Middle frontal gyrus (tissue), 1 donor: ENCODE data around the gene CBL.
A peak's percentile ranks its signal among the peaks of the same experiment; 100 is the strongest.
"Not testable (repeated sequence)": the region's sequence is repeated elsewhere in the genome, so short reads cannot be mapped to it uniquely, and the experiment has no call there.

Experiments
- DNase-seq: peaks from one replicate; pipeline ENCODE4 v3.0.0-alpha.2; 2015; ENCODE audit warnings: low spot score; ENCODE audit errors: extremely low spot score

Gene CBL

DNA sequence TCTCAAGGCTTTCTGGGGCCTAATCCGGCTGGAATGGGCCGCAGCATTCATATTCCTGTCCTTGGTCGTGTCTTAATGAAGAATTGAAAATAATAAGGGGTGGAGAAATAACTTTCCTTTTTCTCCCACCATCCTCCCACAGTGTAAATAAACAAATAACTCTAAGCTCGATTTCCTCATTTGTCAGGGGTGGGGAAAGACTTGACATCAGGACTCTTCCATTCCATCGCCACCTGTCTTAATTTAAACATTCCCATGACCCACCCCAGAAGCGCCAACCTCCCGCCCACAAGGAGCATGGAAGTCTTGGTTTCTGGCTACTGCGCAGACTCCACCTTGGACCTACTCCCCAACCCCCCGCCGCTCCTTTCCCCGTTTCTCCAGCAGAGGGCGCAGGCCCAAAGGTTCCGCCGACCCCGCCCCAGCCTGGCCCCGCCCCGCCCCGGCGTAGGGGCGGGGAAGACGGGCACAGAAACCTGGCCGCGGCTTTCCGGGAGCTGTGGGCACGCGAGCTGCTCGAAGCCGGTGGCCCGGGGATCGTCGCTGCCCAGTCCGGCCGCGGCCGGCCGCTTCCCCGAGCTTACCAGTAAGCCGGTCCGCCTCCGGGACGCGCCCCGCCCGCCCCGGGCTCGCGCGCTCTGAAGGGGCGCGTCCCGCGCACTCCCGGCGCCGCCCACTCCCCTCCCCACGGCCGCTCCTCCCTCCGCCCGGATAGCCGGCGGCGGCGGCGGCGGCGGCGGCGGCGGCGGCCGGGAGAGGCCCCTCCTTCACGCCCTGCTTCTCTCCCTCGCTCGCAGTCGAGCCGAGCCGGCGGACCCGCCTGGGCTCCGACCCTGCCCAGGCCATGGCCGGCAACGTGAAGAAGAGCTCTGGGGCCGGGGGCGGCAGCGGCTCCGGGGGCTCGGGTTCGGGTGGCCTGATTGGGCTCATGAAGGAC lies at the start of gene CBL:
CBL (plus strand) TSS at position 766 of the 937 bp plus-strand sequence; CDS start at position 845, 79 bp downstream.
- DNase-seq = peak; percentile 87

DNA sequence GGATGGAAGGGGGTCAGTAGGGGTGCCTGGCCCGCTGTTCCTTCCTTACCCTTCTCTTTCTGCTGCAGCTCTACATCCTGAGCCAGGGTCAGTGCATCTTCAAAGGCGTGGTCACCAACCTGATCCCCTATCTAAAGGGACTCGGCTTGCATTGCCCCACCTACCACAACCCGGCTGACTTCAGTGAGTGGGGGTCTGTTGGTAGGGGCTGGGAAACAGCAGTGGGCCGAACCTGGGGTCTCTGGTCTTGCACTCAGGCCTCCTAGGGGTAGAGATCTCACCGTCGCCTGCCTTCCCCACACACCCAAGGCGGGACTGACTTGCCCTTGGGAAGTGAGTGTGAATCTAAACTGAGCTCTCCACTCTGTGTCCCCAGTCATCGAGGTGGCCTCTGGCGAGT lies 49.6 kb upstream of the CBL start:
- DNase-seq = no peak

DNA sequence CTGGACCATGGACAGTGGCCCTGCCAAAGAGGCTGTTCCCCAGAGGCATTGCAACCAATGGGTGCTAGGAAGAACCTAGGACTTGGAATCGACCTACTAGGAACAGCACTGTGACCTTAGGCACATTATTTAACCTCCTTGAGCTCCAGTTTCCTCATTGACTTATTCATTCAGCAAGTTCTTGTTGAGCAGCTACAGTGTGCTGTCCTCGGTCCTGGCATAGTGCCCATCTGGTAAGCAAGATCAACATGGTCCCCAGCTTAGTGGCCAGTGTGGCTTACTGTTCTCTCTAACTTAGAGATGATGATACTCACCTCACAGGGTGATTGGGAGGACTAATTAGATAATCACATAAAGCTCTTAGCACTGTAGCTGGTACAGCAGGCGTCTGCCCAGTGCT lies 49.1 kb upstream of the CBL start:
- DNase-seq = no peak

DNA sequence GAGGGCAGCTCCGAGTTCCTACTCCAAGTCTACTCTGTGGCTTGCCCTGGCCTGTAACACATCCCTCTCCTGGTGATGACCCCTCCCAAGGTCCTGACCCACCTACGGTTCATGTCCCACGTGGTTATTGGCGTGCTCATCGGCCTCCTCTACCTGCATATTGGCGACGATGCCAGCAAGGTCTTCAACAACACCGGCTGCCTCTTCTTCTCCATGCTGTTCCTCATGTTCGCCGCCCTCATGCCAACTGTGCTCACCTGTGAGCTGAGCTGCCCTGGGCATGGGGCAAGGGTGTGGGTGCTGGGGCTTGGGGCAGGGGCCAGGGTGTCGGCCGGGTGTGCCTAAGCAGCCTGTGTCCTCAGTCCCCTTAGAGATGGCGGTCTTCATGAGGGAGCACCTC lies 47.7 kb upstream of the CBL start:
- no peak for DNase-seq

DNA sequence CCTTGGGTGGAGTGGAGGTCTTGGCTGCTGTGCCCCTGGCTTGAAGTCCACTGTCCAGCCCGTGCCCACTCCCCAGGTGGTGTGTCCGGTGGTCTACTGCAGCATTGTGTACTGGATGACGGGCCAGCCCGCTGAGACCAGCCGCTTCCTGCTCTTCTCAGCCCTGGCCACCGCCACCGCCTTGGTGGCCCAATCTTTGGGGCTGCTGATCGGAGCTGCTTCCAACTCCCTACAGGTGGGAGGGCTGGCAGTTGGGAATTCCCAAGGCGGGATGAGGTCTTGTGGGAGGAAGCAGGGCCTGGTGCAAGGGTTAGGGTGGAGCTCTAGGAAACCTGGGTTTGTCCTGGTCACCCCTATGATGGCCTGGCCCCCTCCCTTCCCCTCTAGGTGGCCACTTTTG lies 46.0 kb upstream of the CBL start:
- no peak for DNase-seq

DNA sequence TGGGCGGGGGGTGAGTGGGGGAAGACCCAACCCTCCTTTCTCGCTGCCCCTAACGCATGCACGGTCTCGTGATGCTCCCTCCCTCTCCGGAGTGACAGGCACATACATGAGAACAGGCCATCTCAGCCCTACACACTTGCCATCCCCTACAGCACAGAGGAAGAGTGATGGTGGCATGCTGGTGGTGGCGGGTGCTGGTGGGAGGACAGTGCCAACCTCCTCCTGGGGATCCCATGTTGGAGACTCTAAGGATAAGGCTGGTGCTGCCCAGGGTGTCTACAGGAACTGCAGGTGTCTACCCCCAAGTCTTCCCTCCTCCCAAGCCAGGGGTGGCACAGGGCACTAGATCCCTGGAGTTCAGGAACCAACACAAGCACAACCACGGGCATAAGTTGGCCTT lies 44.3 kb upstream of the CBL start:
- DNase-seq = no peak

DNA sequence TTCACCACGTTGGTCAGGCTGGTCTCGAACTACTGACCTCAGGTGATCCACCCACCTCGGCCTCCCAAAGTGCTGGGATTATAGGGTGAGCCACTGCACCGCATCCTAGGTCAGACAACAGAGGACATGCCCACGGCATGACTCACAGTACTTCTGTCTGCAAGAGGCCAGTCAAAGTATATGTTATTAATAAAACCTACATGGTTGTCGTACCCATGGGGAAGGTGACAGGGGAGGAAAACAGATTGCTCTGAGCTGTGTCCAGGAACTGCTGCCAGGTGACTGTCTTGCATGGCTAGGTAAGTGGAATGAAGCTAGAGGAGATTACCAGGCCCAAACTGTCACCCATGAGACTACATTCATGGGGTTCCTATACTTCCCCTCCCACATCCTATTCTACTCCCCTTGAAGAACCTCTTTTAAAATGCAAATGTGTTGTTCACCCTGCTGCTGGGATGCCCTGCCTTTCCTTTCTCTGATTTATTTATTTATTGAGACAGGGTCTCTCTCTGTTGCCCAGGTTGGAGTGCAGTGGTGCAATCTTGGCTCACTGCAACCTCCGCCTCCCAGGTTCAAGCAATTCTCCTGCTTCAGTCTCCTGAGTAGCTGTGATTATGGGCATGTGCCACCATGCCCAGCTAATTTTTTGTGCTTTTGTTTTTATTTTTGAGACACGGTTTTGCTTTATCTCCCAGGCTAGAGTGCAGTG lies 39.6 kb upstream of the CBL start:
- DNase-seq = no peak

DNA sequence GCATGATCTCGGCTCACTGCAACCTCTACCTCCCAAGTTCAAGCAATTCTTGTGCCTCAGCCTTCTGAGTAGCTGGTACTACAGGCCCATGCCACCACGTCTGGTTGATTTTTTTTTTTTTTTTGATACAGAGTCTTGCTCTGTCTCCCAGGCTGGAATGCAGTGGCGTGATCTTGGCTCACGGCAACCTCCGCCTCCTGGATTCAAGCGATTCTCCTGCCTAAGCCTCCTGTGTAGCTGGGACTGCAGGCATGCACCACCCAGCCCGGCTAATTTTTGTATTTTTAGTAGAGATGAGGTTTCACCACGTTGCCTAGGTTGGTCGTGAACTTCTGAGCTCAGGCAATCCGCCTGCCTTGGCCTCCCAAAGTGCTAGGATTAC lies 39.1 kb upstream of the CBL start:
- DNase-seq = not testable (repeated sequence)

DNA sequence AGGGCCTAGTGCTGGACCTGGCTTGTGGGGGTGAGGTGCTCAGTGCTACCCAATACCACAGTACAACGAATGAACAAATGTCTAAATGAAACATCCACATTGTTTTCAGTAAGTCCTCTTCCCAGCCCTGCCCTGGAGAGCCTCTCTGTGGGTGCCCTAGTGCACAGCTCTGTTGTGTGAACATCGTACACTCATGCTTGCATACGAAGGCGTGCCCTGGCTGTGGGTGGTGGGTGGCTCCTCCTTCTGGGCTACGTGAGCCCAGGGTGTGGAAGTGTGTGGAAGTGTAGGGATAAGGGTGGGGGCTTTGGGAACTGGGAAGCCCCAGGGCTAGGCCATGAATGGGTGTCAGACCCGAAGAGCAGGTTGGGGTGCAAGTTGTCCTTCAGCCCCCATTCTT lies 38.2 kb upstream of the CBL start:
- no peak for DNase-seq

DNA sequence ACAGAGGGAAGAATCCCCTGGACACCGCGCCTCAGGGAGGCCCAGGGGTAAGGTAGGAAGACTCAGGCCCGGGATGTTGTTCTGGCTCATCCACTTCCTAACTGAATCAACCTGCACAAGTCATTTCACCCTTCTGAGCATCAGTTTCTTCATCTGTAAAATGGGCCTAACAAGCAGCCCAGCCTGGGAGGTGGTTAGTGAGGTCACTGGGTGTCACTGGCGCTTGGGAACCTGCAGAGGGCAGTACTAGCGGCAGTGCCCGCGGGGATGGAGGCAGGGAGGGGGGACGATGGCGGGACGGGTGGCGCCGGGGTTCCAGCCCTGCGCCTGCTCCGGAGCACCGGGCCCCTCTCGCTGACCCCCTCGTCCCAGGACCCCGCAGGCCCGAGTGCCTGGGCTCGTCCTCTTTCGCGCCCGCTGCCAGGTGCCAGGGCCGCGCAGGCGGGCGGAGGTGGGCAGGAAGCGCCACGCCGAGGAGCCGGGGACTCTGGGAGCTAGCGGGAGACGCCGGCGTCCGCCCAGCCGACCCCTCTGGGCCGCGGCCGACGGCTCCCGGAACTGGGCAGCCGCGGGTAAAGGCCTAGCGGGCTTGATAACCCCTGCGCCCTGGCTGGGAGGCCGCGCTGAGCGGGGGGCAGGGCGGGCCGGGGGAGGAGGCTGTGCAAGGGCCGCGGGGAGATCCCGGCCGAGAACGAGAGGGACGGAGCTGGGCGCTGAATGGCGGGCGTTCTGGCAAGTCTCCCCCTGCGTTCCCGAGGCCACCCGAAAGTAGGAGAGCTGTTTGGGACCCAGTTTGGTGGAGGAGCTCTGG lies 37.5 kb upstream of the CBL start, which contains the start of gene NLRX1:
NLRX1 (plus strand) TSS at position 255 of the 811 bp plus-strand sequence. CDS start 2,679 bp downstream, outside the sequence.
- peak; percentile 64 for DNase-seq

DNA sequence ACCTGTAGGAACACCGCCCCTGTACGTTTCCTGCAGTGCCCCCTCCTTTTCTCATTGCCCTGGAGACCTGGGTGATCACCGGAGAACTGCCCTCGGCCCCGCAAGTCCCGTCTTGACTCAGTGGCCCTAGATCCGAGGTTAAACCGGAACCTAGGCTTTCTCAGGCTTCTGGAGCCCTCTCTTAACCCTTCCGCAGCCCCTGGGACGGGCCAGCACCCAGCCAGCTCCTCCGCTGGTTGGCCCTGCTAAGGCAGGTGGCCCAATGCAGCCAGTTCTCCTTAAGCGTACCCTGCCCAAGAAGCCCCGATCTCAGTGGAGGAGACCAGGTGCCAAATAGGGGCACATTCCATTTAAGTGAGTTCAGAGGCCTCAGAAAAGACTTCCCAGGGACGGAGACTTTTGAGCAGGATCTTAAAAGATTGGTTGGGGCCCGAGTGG lies 36.8 kb upstream of the CBL start:
- DNase-seq = no peak

DNA sequence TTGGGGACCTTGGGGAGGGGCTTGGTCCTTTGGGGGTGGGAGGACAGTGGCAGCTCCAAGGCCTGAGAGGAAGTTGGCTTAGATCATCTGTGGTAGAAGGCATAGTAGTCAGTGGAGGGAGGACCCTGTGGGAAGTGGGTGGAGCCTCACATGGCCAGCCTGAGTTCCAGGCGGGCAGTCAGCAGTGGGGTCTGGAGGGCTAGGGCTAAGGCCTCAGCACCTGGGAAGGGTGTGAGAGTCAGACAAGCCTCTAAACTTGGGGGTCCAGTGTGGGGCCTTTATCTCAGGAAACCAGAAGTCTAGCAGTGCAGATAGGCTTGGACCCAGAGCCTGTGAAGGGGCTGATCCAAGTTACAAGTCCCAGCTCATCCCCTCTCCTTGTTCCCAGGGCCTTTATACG lies 33.6 kb upstream of the CBL start:
- DNase-seq = no peak

DNA sequence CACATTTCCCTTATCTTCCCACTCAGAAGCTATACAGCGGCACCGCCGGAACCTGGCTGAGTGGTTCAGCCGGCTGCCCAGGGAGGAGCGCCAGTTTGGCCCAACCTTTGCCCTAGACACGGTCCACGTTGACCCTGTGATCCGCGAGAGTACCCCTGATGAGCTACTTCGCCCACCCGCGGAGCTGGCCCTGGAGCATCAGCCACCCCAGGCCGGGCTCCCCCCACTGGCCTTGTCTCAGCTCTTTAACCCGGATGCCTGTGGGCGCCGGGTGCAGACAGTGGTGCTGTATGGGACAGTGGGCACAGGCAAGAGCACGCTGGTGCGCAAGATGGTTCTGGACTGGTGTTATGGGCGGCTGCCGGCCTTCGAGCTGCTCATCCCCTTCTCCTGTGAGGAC lies 32.7 kb upstream of the CBL start:
- DNase-seq = no peak

DNA sequence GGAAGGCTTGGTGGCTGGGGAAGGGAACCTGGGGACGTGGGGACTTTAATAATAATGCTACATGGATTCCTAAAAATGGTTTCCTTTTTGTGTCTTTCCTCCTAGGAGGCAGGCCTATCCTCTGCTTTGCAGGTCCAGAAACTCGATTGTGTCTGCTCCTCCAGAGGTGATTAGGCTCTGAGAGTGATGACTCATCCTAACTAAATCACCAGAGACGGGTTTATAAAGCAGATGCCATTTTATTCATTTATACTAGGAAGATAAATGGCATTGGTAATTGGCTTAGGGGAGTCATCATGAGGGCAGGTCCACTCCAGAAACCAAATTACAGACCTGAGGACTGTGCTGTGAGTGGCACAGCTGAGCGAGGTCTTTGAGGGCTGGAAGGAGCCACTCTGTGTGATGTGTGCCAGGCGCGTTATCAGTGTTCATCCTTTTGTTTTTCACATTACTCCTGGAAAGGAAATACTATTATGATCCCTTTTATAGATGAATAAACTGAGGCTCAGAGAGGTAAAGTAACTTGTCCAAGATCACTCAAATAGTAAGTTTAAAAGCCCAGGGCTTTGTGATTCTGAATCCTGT lies 30.6 kb upstream of the CBL start:
- DNase-seq = no peak

DNA sequence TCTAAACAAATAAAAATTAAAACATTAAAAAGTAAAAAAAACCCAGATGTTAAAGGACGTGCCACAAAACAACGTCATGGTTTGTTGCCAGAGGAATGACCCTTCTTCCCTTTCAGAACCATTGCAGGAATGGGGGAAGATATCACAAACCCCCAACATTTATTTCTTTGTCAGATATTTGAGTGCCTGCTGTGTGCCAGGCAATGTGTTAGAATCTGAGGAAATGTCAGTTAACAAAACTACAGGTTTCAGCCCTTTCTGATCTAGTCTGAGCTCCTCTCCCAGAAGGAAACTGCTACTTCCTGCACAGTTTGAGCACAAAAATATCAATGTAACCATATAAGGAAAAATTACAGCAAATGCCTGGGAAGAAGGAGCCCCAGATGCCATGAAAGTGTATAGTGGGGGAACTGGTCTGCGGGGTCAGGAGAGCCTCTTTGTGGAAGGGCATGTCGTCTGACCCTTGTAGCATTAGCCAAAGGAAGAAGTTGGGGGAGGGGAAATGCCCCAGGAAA lies 27.9 kb upstream of the CBL start:
- no peak for DNase-seq

DNA sequence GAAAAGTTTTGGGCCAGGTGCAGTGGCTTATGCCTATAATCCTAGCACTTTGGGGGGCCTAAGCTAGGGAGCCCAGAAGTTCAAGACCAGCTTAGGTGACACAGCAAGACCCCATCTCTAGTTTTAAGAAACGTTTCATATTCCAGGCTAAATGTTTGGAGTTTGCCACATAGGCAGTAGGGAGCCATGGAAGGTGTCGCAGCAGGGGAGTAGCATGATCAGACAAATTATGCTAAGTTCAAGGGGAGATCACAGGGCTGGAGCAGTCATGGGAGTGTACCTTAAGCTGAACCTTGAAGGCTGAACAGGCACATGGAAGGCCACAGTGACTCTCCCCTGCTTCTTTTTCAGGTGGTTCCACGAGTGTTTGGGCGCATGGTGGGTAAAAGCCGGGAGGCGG lies 26.8 kb upstream of the CBL start:
- no peak for DNase-seq

DNA sequence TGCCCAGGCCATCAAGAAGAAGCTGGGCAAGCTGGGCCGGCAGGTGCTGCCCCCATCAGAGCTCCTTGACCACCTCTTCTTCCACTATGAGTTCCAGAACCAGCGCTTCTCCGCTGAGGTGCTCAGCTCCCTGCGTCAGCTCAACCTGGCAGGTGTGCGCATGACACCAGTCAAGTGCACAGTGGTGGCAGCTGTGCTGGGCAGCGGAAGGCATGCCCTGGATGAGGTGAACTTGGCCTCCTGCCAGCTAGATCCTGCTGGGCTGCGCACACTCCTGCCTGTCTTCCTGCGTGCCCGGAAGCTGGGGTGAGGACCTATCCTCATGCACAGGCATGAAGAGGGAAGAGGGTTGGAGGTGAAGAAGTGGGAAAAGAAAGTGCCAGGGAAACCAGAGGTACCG lies 26.2 kb upstream of the CBL start:
- DNase-seq = no peak

DNA sequence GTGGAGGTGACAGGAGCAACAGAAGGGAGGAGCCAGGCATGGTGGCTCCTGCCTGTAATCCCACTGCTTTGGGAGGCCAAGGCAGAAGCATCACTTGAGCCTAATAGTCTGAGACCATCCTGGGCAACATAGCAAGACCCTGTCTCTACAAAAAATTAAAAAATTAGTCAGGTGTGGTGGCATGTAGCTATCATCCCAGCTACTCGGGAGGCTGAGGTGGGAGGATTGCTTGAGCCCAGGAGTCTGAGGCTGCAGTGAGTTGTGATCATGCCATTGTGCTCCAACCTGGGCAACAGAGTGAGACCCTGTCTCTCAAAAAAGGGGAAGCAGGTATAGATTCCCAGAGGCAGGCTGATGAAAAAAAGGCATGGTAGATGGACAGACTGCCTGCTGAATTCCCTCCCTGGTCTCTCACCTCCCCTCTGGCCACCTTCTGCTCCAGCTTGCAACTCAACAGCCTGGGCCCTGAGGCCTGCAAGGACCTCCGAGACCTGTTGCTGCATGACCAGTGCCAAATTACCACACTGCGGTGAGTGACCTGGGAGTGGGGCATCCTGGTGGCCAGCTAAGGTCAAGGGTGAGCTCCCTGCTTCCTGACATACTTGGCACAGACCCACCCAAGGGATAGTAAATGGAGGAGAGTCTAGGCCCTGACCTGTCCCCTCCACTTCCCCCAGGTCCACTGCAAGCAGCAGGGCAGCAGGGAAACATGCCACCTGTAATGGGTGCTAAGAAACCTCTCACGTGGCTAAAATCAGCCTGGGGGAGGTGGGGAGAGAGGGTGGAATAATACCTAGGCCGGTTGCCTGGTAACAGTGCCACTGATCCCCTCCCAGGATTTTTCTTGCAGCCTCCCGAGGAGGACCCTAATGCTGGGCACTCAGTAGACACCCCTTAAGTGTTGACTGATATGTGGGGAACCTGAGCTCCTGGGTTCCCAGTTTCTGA lies 25.1 kb upstream of the CBL start:
- no peak for DNase-seq

DNA sequence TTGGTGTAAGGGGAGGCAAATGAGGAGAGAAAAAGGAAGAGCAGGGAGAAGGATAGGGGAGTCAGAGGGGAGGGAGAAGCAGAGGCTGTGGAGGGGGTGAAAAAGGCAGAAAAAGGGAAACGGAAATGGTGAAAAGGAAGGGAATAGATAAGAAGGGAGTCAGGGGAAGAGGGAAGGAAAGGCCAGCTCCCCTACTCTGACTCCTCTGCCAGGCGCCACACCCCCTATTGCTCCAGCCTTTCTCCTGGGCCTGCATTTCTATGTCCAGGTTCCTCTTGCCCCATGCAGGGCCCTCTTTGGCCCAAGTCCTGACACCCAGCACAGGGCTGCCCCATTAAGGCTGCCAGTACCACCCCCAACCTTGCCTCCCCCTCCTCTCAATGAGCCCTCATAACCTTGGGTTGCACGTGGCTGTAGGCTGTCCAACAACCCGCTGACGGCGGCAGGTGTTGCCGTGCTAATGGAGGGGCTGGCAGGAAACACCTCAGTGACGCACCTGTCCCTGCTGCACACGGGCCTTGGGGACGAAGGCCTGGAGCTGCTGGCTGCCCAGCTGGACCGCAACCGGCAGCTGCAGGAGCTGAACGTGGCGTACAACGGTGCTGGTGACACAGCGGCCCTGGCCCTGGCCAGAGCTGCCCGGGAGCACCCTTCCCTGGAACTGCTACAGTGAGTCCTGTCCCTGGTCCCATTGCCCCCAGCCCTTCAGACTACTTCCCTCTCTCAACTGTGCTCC lies 24.3 kb upstream of the CBL start:
- no peak for DNase-seq
